HG02678 (cell line): ENCODE results near the gene SWAP70.

Experiments
- ATAC-seq: cut with Tn5 transposase; IDR thresholded peaks from one replicate; pipeline ENCODE4 v1.9.1; 2021; ENCODE audit warnings: mild to moderate bottlenecking, moderate library complexity; ENCODE audit not compliant: unreplicated experiment

SWAP70 gene

GRCh38 chr11:9651481-9651880 is 12.4 kb upstream of the SWAP70 start:
- no peak for ATAC-seq

- ATAC-seq, result no peak
Observed at GRCh38 chr11:9651899-9652748, 11.8 kb upstream of the SWAP70 start.

GRCh38 chr11:9653871-9654270 is 10.0 kb upstream of the SWAP70 start:
- ATAC-seq, result no peak

GRCh38 chr11:9656864-9657263 is 7.0 kb upstream of the SWAP70 start:
- ATAC-seq, result no peak

- ATAC-seq, result no peak
Observed at GRCh38 chr11:9657531-9657930, 6.3 kb upstream of the SWAP70 start.

GRCh38 chr11:9660886-9661285 is 3.0 kb upstream of the SWAP70 start:
- no peak for ATAC-seq

- no peak for ATAC-seq
Observed at GRCh38 chr11:9662273-9662672, 1.6 kb upstream of the SWAP70 start.

GRCh38 chr11:9664276-9665171 is 647 bp downstream of the SWAP70 start:
- peak; percentile 37 for ATAC-seq

- ATAC-seq, result no peak
Observed at GRCh38 chr11:9665749-9666148, 1.9 kb downstream of the SWAP70 start.

- no peak for ATAC-seq
Observed at GRCh38 chr11:9669954-9670353, 6.1 kb downstream of the SWAP70 start.

GRCh38 chr11:9672288-9672916 is 8.5 kb downstream of the SWAP70 start:
- ATAC-seq, result no peak

GRCh38 chr11:9672918-9673317 is 9.0 kb downstream of the SWAP70 start:
- no peak for ATAC-seq

- ATAC-seq, result no peak
Observed at GRCh38 chr11:9675691-9676090, 11.8 kb downstream of the SWAP70 start.

- no peak for ATAC-seq
Observed at GRCh38 chr11:9677951-9678350, 14.1 kb downstream of the SWAP70 start.

- no peak for ATAC-seq
Observed at GRCh38 chr11:9678576-9678975, 14.7 kb downstream of the SWAP70 start.

GRCh38 chr11:9680028-9680427 is 16.2 kb downstream of the SWAP70 start:
- no peak for ATAC-seq

- ATAC-seq, result peak; percentile 47
Observed at GRCh38 chr11:9681583-9682372, 17.9 kb downstream of the SWAP70 start.

- no peak for ATAC-seq
Observed at GRCh38 chr11:9687711-9688477, 24.0 kb downstream of the SWAP70 start.

GRCh38 chr11:9688716-9689511 is 25.0 kb downstream of the SWAP70 start:
- peak; percentile 82 for ATAC-seq
